Erythroblast (primary cell): ENCODE results near the gene KIAA0825.

Experiments used
- GATA1 ChIP-seq: IDR thresholded peaks from 2 replicates; pipeline ENCODE4 v1.6.1; 2011; ENCODE audit warnings: low read depth, mild to moderate bottlenecking, control low read depth, low read length, moderate library complexity
- POLR2A ChIP-seq: IDR thresholded peaks from 2 replicates; pipeline ENCODE4 v1.6.1; 2011; ENCODE audit warnings: mild to moderate bottlenecking, low read length

DNA sequence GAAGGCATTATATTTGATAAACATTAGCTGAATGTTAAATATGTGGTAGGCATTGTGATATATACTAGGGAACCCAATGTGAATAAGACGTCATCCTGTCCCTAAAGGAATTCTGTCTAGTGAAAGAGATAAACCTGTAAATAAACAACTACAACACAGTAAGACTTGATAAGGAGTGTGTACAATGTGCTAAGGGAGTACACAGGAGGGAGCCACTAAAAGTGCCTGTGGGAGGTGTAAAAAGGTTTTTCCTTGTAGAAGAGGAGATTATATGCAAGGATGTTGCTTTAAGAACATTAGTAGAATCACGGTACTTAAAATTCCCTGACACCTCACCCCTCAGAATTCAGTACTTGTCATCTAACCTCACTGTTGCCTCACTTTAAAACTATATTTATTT, 91.7 kb downstream of the KIAA0825 start:
- TF ChIP-seq POLR2A (no peak), GATA1 (no peak)
